Measurements from ENCODE around the gene CTSS. TPM values are rescaled to one million over a fixed set of nuclear protein-coding genes. Genes with fewer than 3 reads are reported as not detected.

The CTSS gene
- total and polyA plus RNA-seq, 2 donors (not counting 3 experiments of a cell fraction or from before 2014, with no cell fraction given) = 4.0 to 11.1 TPM

DNA sequence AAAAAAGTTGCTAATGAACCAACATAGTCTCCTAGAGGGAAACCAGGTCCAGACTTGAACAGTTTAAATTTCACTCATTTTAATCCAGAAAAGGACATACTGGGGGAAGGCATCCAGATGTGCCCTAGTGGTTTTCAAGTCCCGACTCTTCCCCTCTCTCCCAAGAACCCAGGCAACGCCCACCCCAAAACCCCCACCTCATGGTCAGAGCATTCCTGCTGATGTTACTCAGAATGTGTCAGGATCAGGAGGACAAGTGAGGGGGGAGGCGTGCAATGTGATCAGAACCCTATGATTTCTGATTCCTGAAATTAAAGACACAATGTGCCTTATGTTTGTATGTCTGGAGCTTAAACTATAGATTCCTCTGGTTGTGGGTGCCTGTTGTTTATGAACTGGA is 44.1 kb upstream of the CTSS start:
- Histone ChIP-seq H3K27ac (ENCODE audit: insufficient read depth, low read depth, low read length) (no peak overlapping the region), H3K36me3 (ENCODE audit: control insufficient read depth in 2 of 2, extremely low read depth in 1 of 2, insufficient read depth in 2 of 2, low read length in 2 of 2) (peaks cover 10 to 15% of the 10 kb centered on the region in 2 experiments), H3K4me1 (ENCODE audit: control insufficient read depth, extremely low read depth, insufficient read depth, low read length) (peaks cover 16% of the 10 kb centered on the region), H3K79me2 (ENCODE audit: control insufficient read depth, insufficient read depth, low read length) (no peaks in the 10 kb centered on the region), H3K27me3 (ENCODE audit: control insufficient read depth in 2 of 2, insufficient read depth in 2 of 2, low read length in 2 of 2) (no peaks in the 10 kb centered on the region), H2AFZ (ENCODE audit: low read depth, low read length) (no peak overlapping the region), H3K9me3 (replicated peaks; ENCODE audit: control insufficient read depth, insufficient read depth, low read length) (no peaks in the 10 kb centered on the region), H3K4me2 (ENCODE audit: insufficient read depth, low read length) (no peak overlapping the region), H3K4me3 (replicated peaks in 1 of 3; ENCODE audit: insufficient read depth in 1 of 3, low read depth in 1 of 3, low read length in 3 of 3) (no peak overlapping the region), H3K9me1 (replicated peaks; ENCODE audit: control insufficient read depth, extremely low read depth, insufficient read depth, low read length) (no peaks in the 10 kb centered on the region), H3K9ac (replicated peaks; ENCODE audit: extremely low read depth, insufficient read depth, low read length) (no peak overlapping the region), H4K20me1 (replicated peaks; ENCODE audit: control insufficient read depth, extremely low read depth, insufficient read depth, low read length) (no peaks in the 10 kb centered on the region)
- intact Hi-C loops (cut with micrococcal nuclease) = loop anchor here (2.0 to 5.0 kb wide), 2 partner anchors 232 to 345 kb away; partner anchors contain the start of gene MCL1
- ChIA-PET POLR2A (no interaction called here), CTCF (interaction anchor here (0.9 to 1.7 kb wide), 5 partner anchors 17 to 189 kb away, joined by 3 to 5 read pairs (median 3); no protein-coding TSS in a partner anchor)
- no peak for TF ChIP-seq FOS (IDR thresholded peaks at IDR 0.05; ENCODE audit: borderline replicate concordance, insufficient read depth, low read length)
- DNase-seq (ENCODE audit: low read depth, low spot score) = no peak
- dilution Hi-C loops (cut with MboI; ENCODE audit: extremely low pct_ligation_motif_present, low sequenced_read_pairs) = no loop called here
- BruUV-seq (replicated peaks) = no TSS peak
- FAIRE-seq = no peak

DNA sequence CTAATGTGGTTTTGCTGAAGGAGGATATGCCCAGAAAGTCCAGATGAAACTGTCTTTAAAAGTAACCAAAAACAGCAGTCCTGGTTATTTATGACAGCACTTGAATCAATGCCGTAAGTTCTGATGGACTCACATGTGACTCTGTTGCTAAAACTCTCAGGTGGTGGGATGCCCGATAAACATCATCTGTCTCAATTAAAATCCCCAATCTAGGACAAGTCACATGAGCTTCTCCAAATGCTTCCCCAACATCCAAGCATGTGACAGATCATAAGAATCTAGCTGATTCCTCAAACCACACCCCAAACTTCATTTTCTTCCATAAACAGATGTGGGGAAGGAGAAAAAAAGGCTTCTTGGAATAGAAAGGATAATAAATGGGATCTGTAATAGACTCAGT is 43.3 kb upstream of the CTSS start:
- no peaks in the 10 kb centered on the region for H3K9me1 ChIP-seq (replicated peaks; ENCODE audit: control insufficient read depth, extremely low read depth, insufficient read depth, low read length)
- H3K9ac ChIP-seq (replicated peaks; ENCODE audit: extremely low read depth, insufficient read depth, low read length) = no peak overlapping the region
- no peaks in the 10 kb centered on the region for H3K27me3 ChIP-seq (ENCODE audit: control insufficient read depth in 2 of 2, insufficient read depth in 2 of 2, low read length in 2 of 2)
- ChIA-PET POLR2A (no interaction called here), CTCF (interaction anchor here (0.9 to 1.7 kb wide), 8 partner anchors 11 to 250 kb away, joined by 3 to 5 read pairs (median 4); no protein-coding TSS in a partner anchor)
- peaks cover 7 to 12% of the 10 kb centered on the region in 2 experiments for H3K36me3 ChIP-seq (ENCODE audit: control insufficient read depth in 2 of 2, extremely low read depth in 1 of 2, insufficient read depth in 2 of 2, low read length in 2 of 2)
- H3K9me3 ChIP-seq (replicated peaks; ENCODE audit: control insufficient read depth, insufficient read depth, low read length) = no peaks in the 10 kb centered on the region
- H4K20me1 ChIP-seq (replicated peaks; ENCODE audit: control insufficient read depth, extremely low read depth, insufficient read depth, low read length) = no peaks in the 10 kb centered on the region
- no peak overlapping the region for H3K4me2 ChIP-seq (ENCODE audit: insufficient read depth, low read length)
- TF ChIP-seq JUN (IDR thresholded peaks at IDR 0.05; ENCODE audit: borderline replicate concordance, insufficient read depth, insufficient read length, low read depth) (no peak), FOS (IDR thresholded peaks at IDR 0.05; ENCODE audit: borderline replicate concordance, insufficient read depth, low read length) (no peak), EZH2 (IDR thresholded peaks at IDR 0.05; ENCODE audit: borderline replicate concordance, low read depth, low read length, severe bottlenecking) (no peak), POLR2A (IDR thresholded peaks at IDR 0.05; ENCODE audit: low read depth, low read length) (no peak), POLR2AphosphoS5 (IDR thresholded peaks at IDR 0.05; ENCODE audit: insufficient read depth, low read depth, low read length) (no peak), GATA2 (IDR thresholded peaks at IDR 0.05; ENCODE audit: insufficient read depth, insufficient read length, low read depth, low read length) (no peak), MYC (IDR thresholded peaks at IDR 0.05; ENCODE audit: low read depth, low read length) (no peak)
- TF ChIP-seq, protein P1, sequence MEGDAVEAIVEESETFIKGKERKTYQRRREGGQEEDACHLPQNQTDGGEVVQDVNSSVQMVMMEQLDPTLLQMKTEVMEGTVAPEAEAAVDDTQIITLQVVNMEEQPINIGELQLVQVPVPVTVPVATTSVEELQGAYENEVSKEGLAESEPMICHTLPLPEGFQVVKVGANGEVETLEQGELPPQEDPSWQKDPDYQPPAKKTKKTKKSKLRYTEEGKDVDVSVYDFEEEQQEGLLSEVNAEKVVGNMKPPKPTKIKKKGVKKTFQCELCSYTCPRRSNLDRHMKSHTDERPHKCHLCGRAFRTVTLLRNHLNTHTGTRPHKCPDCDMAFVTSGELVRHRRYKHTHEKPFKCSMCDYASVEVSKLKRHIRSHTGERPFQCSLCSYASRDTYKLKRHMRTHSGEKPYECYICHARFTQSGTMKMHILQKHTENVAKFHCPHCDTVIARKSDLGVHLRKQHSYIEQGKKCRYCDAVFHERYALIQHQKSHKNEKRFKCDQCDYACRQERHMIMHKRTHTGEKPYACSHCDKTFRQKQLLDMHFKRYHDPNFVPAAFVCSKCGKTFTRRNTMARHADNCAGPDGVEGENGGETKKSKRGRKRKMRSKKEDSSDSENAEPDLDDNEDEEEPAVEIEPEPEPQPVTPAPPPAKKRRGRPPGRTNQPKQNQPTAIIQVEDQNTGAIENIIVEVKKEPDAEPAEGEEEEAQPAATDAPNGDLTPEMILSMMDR (IDR thresholded peaks at IDR 0.05; ENCODE audit: extremely low read depth in 1 of 2, insufficient read depth in 1 of 2, low read depth in 1 of 2, low read length in 2 of 2) = no peak
- TF ChIP-seq, protein P2, sequence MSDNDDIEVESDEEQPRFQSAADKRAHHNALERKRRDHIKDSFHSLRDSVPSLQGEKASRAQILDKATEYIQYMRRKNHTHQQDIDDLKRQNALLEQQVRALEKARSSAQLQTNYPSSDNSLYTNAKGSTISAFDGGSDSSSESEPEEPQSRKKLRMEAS (IDR thresholded peaks at IDR 0.05; ENCODE audit: insufficient read depth, insufficient read length) = no peak
- H3K4me3 ChIP-seq (replicated peaks in 1 of 3; ENCODE audit: insufficient read depth in 1 of 3, low read depth in 1 of 3, low read length in 3 of 3) = no peak overlapping the region
- DNase-seq (ENCODE audit: low read depth, low spot score) = no peak
- dilution Hi-C loops (cut with MboI; ENCODE audit: extremely low pct_ligation_motif_present, low sequenced_read_pairs) (no loop called here), intact Hi-C loops (cut with micrococcal nuclease) (no loop called here)
- no peaks in the 10 kb centered on the region for H3K79me2 ChIP-seq (ENCODE audit: control insufficient read depth, insufficient read depth, low read length)
- BruUV-seq (replicated peaks) = no TSS peak
- H3K4me1 ChIP-seq (ENCODE audit: control insufficient read depth, extremely low read depth, insufficient read depth, low read length) = peaks cover 24% of the 10 kb centered on the region
- H3K27ac ChIP-seq (ENCODE audit: insufficient read depth, low read depth, low read length) = no peak overlapping the region
- H2AFZ ChIP-seq (ENCODE audit: low read depth, low read length) = no peak overlapping the region
- FAIRE-seq = no peak

All from endothelial cell of umbilical vein (primary cell).